ENCODE measurements around the gene NANOS2. TPM values are rescaled to one million over a fixed set of nuclear protein-coding genes. Genes with fewer than 3 reads are reported as not detected.

Gene NANOS2
- not detected in 2 replicates for total RNA-seq
- not detected in 2 replicates for polyA plus RNA-seq

DNA sequence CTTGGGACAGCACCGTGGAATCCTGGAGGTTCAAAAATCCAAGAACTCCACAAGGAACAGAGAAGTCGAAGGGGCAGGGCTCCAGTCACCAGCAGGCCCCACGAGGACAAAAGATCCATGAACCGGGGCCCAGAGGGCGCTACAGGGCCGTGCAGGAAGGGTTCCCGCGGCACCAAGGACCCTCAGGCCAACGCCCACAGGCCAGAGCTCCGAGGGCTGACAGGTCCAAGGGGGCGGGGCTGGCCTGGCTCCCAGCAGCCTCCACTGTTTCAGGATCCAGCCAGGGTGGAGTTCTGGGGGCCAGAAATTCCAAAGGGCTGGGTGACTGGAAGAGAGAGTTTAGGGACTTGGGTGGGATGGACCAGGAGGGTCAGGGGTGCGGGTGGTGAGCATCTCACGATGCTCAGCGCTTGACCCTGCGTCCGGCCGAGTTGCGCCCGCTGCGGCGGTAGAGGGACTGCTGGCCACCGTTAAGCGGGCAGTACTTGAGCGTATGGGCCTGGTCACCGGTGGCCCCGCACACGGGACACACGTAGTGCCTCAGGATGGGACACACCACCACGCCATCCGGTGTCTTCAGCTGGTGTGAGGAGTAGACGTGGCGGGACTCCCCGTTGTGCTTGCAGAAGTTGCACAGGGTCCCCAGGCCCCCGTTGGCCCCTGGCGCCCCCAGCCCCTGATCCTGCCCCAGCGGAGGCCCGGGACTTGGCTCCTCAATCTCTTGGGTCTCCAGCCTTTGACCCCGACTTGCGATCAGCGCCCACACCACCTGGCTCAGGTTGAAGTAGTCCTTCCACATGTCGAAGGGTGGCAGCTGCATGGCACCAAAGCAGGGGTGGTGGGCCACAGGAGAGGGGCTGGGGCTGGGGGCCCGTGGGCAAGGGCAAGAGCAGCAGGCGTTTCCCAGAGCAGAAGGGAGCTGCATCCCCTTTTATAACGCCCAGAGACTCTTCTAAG, at the start of gene NANOS2:
TSS of gene NANOS2 (minus strand) at position 905 of the 957 bp plus-strand sequence. CDS start at position 820, 85 bp downstream.
- Histone ChIP-seq H3K27ac (no peak within 1 kb of the TSS), H3K36me3 (no peaks in the 10 kb centered on the region), H3K9me3 (ENCODE audit: low read depth) (no peaks in the 10 kb centered on the region), H3K27me3 (no peaks in the 10 kb centered on the region), H3K4me3 (no peak within 1 kb of the TSS), H3K4me1 (ENCODE audit: low read depth) (no peaks in the 10 kb centered on the region)
- TF ChIP-seq, protein P1, sequence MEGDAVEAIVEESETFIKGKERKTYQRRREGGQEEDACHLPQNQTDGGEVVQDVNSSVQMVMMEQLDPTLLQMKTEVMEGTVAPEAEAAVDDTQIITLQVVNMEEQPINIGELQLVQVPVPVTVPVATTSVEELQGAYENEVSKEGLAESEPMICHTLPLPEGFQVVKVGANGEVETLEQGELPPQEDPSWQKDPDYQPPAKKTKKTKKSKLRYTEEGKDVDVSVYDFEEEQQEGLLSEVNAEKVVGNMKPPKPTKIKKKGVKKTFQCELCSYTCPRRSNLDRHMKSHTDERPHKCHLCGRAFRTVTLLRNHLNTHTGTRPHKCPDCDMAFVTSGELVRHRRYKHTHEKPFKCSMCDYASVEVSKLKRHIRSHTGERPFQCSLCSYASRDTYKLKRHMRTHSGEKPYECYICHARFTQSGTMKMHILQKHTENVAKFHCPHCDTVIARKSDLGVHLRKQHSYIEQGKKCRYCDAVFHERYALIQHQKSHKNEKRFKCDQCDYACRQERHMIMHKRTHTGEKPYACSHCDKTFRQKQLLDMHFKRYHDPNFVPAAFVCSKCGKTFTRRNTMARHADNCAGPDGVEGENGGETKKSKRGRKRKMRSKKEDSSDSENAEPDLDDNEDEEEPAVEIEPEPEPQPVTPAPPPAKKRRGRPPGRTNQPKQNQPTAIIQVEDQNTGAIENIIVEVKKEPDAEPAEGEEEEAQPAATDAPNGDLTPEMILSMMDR (IDR thresholded peaks at IDR 0.05; ENCODE audit: low read depth, low read length) = no peak
- DNase-seq (ENCODE audit: low read depth in 1 of 2, low spot score in 1 of 2) = peak; percentile 48 to 69

DNA sequence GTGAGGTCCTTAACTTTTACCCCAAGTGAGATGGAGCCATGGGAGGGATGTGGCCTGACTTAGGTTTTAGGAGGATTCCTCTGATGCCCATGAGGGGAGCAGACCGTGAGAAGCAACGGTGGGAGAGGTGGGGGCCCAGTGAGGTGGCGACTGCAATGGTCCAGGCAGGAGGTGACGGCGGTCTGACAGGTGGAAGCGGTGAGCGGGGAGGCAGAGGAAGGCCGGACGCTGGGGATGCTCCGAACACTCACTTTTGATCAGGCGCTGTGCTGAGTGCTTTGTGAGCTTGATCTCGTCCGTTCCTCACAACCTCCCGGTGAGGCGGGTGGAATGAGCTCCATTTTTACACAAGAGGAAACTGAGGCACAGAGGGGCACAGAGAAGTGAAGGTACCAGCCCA, 47.4 kb upstream of the NANOS2 start:
- DNase-seq (ENCODE audit: low read depth in 1 of 2, low spot score in 1 of 2) = no peak
- TF ChIP-seq, protein P1 (IDR thresholded peaks at IDR 0.05; ENCODE audit: low read depth, low read length) = no peak
- Histone ChIP-seq H3K36me3 (no peaks in the 10 kb centered on the region), H3K4me1 (ENCODE audit: low read depth) (no peaks in the 10 kb centered on the region), H3K27me3 (peaks cover 15% of the 10 kb centered on the region), H3K9me3 (ENCODE audit: low read depth) (no peaks in the 10 kb centered on the region), H3K27ac (no peak overlapping the region), H3K4me3 (no peak overlapping the region)

DNA sequence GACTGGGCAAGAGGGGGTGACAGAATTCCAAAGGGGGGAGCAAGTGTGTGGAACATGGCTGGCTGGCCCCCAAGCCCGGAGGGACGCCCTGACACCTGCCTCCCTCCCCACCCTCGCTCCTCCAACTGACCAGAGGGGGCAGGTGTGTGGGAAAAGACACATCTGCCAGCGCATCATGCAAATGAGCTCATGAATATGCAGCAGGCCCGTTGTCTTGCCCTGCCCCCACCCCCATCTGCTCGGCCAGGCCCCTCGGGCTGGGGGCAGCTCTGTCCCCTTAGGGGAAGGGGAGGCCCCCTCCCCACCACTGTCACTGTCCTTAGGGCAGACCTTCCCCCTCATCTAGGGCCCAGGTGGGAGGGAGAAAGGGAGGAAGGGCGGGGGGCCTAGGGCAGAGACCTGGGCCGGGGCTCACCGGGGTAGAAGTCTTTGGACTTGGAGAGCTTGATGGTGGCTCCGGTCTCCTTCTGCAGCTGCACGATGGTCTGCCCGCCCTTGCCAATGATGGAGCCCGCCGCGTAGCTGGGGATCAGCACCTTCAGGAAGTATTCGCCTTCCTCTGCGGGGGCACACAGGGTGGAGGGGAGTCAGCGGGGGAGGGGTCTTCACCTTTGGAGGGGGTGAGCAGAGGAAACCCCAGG, 46.1 kb upstream of the NANOS2 start:
- no peak overlapping the region for H3K4me3 ChIP-seq
- H3K27ac ChIP-seq = no peak overlapping the region
- DNase-seq (ENCODE audit: low read depth in 1 of 2, low spot score in 1 of 2) = no peak

DNA sequence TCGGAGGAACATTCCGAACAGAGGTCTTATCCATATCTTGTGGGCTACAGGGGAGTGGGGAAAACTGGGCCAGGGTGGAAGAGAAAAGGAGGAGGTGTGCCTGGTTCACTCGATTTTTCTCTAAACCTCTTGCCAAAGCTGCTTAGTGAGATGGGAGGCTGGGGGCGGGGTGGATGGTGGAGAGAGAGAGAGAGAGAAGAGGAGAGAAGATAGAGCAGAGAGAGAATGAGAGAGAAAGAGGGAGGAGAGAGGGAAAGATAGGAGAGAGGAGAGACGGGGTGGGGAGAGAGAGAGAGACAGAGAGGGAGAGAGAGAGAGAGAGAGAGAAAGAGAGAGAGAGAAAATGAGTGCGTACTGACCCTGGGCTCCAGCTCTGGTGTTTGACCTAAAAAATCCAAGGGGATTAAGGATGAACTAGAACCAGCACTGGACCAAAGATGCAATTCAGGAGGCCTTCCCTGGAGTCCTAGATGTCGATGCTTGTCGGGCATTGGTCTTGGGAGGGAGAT, 45.0 kb upstream of the NANOS2 start:
- H3K27ac ChIP-seq = no peak overlapping the region
- TF ChIP-seq, protein P1 (IDR thresholded peaks at IDR 0.05; ENCODE audit: low read depth, low read length) = no peak

More for the DNA sequence above, 46.1 kb upstream of the NANOS2 start:
- H3K36me3 ChIP-seq = no peaks in the 10 kb centered on the region
- no peaks in the 10 kb centered on the region for H3K4me1 ChIP-seq (ENCODE audit: low read depth)
- H3K27me3 ChIP-seq = peaks cover 15% of the 10 kb centered on the region
- H3K9me3 ChIP-seq (ENCODE audit: low read depth) = no peaks in the 10 kb centered on the region
- TF ChIP-seq, protein P1 (IDR thresholded peaks at IDR 0.05; ENCODE audit: low read depth, low read length) = no peak

DNA sequence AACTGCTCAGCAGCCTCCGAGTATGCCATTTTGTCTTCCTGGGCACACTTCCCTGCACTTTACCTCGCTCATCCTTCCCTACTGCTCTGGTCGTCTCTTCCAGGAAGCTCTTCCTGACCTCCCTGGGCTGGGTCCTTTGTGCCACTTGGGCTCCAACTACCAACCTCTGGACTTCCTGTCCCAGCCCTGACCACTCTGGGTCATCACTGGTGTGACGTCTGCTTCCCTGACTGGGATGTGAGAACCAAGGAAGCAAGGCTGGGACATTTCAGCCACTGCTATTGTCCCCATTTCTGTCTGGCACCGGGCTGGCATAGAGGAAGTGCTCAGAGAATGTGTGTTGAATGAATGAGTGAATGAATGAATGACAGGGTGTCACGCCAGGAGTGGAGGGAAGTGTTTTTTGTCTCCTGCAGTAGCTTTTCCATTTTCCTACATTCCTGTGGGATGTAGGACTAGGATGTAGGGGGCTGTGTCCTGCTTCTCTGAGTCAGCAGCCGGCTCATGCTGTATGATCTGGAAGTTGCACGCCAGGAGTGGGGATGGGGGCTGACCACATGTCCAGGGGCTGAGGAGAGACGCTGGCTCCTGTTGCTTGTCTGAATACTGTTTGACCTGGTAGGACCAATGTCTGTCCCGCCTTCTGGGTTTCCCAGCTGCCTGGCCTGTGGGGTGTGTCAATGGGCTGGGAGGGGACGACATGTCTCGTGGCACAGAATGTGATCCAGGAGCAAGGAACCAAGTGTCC, 44.4 kb upstream of the NANOS2 start:
- Histone ChIP-seq H3K4me3 (no peak overlapping the region), H3K4me1 (ENCODE audit: low read depth) (no peaks in the 10 kb centered on the region), H3K9me3 (ENCODE audit: low read depth) (no peaks in the 10 kb centered on the region), H3K36me3 (no peaks in the 10 kb centered on the region), H3K27me3 (peaks cover 15% of the 10 kb centered on the region), H3K27ac (no peak overlapping the region)
- TF ChIP-seq, protein P1 (IDR thresholded peaks at IDR 0.05; ENCODE audit: low read depth, low read length) = no peak
- peak in 1 of 2 donors; percentile 35 for DNase-seq (ENCODE audit: low read depth in 1 of 2, low spot score in 1 of 2)

More for the DNA sequence above, 45.0 kb upstream of the NANOS2 start:
- H3K9me3 ChIP-seq (ENCODE audit: low read depth) = no peaks in the 10 kb centered on the region
- H3K36me3 ChIP-seq = no peaks in the 10 kb centered on the region
- H3K4me3 ChIP-seq = no peak overlapping the region
- H3K27me3 ChIP-seq = peaks cover 15% of the 10 kb centered on the region
- DNase-seq (ENCODE audit: low read depth in 1 of 2, low spot score in 1 of 2) = no peak
- H3K4me1 ChIP-seq (ENCODE audit: low read depth) = no peaks in the 10 kb centered on the region

All from cardiac muscle cell (in vitro differentiated cells and primary cell).